ENCODE measurements around the gene SERPINA1.
A peak's percentile ranks its signal among the peaks of the same experiment; 100 is the strongest.
"Not testable (repeated sequence)": the region's sequence is repeated elsewhere in the genome, so short reads cannot be mapped to it uniquely, and the experiment has no call there.

The SERPINA1 gene

DNA sequence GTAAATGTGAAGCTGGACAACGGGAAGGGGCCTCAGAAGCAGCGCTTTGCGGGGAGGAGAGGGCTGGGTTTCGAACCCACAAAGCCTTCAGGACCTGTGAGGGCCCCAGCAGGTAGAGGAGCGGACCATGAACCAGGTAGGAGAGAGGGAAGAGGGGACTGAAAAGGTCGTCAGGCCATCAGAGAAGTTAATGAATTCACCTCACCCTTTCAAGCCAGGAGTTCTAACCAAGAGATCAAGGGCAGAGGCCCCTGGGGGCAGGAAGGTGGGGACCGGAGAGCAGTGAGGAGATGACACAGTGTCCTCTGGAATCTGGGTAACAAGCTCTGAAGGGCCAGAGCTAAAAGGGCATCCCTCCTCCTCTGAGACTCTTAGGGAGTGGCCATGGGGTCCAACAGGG, 19.4 kb downstream of the SERPINA1 start:
- DNase-seq, result no peak

DNA sequence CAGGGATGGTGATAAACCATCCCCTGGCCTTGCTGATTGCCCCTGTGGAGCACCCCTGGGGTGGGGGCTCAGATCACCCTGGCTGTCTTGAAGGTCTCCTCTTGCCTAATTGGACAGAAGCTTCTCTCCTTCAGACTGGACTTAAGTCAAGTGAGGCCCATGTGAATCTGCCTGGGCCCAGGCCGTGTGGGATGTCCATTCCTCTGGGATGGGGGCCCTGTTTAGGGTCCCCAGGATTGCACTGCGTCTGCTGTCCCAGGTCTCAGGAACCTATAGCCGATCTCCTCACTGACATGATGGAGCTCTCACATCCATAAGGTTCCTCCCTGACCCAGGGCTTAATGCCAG, 20.2 kb downstream of the SERPINA1 start:
- no peak for DNase-seq

DNA sequence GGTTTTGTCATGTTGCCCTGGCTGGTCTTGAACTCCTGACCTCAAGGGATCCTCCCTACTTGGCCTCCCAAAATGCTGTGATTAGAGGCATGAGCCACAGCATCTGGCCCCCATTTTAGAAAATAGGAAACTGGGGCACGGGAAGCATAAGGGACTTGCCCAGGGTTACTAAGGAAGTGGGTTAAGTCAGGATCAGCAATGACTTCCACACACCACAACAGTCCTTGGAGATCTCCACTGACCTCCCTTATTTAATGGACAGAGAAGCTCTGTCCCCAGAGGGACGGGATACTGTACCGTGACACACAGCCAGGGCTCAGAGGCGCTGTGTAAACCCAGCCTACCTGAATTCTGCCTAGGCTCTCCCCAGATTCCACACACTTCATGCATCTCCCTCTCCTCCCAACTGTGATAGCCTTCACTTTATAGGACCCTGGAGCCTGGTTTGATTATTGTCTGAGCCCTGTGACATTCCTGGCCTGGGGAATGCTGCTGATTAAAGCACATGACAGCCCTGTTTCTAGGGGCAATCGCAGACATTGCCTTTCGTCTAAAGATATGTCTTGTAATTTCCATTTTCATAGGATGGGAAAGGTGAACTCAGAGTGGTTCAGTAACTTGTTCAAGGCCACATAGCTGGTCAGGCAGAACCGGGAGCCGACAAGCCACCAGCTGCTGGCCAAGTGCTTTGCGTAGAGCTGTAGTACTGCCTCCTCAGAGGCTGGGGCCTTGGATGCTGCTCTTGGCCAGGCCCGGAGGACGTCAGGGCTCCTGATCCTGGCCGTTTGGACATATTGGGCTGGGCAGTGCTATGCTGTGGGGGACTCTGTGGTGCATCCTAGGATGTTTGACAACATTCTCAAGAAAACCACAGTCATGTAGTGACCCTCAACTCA, 20.8 kb downstream of the SERPINA1 start:
- peak; percentile 35 for DNase-seq

DNA sequence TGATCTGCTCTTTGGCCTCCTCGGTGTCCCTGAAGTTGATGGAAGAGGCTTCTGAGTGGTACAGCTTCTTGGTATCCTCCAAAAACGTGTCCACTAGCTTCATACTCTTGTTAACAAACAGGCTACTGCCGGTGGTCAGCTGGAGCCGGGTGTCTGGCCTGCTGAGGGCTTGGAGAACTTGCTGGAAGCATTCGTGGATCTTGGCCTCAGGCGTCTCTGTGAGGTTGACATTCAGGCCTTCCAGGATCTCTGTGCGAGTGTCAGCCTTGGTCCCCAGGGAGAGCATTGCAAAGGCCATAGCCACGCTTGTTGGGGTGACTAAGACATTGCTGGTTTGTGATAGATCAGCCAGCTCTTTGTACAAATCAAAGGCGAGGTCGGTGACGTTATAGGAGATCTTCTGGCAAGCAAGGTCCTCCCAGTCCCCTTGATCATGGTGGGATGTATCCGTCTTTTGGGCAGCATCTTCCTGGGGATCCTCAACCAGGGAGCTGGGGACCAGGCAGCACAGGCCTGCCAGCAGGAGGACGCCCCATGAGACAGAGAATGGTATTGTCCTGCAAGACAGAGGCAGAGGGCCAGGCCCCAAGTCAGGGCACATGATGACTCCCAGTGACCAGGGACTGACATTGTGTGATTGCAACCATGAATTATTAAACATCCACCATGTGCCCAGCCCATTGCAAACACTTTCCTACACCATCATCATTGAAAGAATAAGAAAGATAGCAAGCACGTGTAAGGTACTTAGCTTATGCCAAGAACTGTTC, 22.1 kb downstream of the SERPINA1 start, which contains the start of gene SERPINA2:
TSS of gene SERPINA2 (minus strand) at position 553 of the 770 bp plus-strand sequence.
- DNase-seq, result no peak

DNA sequence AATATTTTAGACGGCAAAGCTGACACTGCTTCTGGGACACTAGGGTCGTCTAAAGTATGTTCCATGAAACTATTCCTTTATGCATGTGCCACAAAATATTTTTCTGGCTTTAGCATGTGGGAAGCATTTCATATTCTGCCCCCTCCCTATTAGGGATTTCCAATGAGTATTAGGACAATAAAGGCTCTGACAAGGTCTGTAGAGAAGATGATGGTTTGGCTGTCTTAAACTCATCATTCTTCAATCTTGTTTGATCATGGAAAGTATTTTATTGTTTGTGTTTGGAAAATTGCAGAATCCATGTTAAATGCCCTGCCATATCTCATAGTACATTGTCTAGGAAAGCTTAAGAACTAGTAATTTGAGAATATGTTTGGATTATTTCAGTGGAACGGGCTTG, 22.8 kb downstream of the SERPINA1 start:
- DNase-seq, result no peak

DNA sequence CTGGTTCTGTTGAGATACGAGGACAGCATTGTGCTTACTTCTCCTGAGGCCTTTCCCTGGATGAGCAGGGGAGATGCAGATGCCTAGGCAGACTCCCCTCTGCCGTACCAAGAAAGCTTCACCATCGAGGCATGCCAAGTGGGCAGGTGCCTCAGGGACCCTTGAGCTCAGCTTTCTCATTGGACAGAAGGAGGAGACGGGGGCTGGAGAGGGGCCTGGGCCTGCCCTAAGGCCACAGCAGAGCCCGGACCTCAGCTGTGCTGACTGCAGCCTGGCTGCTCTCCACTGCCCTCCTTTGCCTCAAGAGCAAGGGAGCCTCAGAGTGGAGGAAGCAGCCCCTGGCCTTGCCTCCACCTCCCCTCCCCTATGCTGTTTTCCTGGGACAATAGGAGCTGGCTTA, 23.4 kb downstream of the SERPINA1 start:
- DNase-seq, result no peak

DNA sequence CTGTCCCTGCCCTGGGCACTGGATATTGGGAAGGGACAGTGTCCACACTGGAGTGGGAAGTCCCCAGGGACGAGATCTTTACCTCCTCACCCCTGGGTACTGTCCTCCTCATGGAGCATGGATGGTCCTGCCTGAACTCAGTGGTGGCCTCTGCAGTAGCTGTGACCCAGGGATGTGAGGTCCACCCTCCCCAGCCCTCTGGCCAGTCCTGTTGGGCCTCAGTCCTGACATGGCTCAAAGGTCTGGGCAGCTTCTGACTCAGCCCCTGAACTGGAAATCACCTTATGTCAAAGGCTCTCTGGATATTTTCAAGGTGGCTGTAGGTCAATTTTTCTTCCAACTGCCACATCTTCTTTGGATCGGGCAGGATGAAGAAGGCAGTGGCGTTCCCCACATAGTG, 24.4 kb downstream of the SERPINA1 start:
- DNase-seq, result no peak

DNA sequence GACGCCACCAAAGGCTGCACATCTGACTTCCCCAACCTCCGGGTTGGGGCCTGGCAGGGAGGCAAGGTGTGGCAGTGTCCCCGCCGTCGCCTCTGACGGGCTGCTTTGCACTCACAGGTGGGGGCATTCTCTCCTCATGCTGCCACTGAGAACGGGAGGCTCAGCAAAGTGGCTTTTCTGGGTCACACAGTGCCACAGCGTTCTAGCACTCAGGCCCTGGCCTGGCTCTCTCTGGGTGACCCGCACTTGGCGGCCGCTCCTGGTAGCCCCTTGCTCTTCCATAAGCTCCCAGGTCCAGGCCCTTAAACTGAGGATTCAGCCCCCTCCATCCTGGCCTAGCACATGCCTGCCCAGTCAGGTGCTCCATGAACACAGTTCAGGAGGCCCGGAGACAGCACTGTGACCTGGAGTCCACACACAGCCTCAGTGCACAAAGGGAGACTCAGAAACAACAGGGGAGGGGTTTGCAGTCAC, 25.2 kb downstream of the SERPINA1 start:
- DNase-seq, result no peak

DNA sequence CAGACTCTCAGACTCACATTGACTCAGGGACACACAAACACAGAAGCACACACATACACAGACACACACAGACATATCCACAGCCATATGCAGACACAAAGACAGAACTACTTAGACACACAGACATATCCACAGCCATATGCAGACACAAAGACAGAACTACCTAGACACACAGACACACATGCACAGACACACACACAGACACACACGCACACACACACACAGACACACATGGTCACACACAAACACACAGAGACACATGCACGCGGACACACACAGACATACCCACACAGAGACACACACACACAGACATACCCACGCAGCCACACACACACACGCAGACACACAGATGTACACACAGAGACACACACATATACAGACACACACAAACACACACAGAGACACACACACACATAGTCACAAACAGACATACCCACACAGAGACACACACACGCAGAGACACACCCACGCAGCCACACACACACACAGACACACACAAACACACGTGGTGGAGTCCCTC, 25.7 kb downstream of the SERPINA1 start:
- DNase-seq, result no peak

DNA sequence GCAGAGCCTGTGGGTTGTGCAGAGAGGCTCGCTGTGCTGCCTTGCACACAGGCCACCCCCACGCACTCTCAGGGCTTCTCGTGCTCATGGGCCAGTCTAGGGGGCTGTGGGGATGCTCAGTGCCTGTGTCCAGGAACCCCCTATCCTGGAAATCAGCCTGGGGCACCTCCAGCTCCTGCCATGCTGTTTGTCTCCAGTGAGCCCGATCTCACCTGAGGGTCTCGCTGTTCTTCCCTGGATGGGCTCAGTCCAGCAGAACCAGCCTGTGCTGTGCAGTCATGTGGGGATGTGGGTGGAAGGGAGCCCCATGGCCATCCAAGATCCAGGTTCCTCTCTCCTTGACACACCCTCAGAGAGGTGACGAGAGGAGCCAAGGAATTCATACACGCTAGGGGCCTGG, 26.7 kb downstream of the SERPINA1 start:
- DNase-seq, result no peak

DNA sequence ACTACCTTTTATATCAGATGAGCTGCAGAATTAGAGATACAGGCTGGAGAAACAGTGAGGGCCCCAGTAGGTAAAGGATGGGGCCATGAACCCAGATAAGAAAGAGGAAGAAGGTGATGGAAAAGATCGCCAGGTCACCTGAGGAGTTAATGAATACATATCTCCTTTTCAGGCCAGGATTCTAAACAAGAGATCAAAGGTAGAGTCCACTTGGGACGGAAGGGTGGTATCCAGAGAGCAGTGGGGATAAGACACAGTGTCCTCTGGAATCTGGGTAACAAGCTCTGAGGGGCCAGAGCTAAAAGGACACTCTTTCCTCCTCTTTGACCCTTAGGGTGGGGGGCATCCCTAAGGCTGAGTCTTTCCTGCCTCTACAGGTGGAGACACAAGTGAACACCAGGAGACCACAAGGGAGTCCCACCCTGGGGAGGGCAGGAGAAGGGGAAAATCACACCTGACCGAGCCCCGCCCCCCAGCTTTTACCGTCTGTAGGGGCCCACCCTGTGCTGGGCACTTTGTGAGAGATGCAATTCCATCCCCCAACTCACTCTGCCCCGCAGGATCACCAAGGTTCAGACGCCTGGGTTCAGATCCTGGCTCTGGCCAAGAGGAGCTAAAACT, 27.3 kb downstream of the SERPINA1 start:
- no peak for DNase-seq

DNA sequence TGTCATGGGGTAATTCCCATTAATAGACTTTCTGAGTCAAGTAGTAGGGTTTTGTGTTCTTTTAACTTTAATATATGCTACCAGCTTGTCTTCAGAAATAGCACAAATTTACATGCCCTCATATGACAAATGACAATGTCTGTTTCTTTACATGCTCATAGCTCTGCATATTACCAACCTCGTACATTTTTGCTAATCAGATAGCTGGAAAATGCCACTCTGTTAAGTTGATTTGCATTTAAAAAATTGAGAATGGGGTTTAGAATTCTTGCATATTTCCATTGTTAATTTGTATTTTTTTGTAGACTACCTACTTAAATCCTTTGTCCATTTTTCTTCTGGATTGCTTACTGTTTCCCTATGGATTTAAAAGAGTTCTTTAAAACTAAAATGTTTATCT, 31.2 kb downstream of the SERPINA1 start:
- DNase-seq, result no peak

DNA sequence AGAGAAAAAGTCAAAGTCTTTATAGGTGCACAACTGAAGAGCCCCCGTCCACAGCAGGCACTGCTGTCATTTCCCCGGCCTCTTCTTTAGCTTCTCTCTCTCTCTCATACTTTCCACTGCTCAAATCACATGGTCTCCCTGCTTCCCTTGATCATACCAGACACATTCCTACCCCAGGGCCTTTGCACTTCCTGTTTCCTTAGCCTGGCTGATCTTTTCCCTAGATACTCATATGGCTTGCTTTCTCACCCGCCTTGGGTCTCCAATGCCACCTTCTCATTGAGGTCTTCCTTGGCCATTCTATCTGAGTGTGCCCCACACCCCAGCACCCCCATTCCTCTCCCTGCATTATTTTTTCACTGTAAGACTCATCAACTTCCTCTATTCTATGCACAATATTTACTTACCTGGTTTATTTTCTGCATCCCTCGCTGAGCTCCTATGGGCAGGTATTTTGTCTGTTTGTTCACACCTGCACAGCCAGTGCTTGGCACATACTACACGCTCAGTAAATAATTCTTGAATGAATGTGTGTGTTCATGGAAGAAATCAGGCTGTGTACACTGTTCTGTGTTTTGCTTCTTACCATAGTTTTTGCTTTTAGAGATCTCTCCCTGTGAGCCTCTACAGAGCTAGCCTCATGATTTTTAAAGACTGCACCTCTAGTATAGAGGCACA, 31.9 kb downstream of the SERPINA1 start:
- DNase-seq, result no peak

DNA sequence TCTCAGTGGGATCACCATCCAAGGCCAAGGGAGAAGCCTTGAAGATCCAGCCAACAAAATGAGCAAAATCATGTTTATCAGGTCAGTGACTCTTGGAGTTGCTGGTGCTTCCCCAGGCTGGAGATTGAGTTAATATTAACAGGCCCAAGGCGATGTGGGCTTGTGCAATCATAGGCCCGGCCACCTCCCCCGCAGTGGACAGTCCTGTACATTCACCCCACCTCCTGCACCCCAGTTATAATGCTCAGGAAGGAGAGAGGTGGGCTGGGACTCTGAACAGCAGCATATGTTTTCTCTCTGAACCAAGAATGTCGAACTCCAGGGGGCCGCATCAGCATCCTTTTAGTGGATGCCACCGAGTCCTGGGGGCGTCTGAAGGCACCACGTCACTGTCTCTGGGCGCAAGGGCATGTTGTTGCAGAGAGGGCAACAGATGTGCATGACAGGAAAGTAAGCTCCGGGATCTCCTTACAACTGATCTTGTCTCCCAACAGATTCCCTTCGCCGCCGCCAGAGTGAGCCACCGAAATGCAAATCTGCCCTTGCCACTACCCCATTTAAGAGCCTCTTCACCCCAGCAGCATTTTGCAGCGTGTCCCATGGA, 33.1 kb downstream of the SERPINA1 start:
- peak; percentile 32 for DNase-seq

DNA sequence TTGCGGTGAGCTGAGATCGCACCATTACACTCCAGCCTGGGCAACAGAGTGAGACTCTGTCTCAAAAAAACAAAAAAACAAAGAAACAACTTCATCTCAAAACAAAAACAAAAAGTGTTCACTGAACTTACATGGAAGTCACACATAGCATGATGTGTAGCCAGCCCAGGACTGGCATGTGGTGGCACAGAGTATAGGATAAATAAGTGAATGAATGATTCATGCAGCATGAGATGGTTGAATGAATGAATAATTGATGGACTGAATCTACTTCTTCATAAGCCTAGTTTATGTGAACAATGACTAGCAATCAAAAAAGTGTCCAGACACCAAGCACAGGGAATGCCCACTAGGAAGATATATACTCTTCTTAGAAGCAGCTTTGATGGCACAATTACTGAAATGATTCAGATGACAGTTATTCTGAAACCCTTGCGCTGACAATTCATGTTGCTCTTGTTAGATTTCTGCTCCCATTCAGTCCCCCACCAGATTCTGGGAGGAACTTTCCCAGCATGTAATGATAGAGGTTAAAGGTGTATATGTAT, 33.7 kb downstream of the SERPINA1 start:
- DNase-seq, result no peak

DNA sequence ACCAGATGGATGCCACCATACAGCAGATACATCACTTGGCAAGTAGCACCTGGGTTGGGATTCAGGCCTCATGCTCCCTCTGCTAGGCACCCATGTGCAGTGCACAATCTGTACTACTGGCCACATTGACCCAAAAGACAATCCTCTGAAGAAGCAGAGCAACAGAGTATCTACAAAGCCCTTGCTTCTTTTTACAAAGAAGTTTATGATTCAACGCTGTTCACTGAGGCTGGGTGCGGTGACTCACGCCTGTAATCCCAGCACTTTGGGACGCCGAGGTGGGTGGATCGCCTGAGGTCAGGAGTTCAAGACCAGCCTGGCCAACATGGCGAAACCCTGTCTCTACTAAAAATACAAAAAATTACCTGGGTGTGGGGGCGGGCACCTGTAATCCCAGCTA, 34.2 kb downstream of the SERPINA1 start:
- DNase-seq, result not testable (repeated sequence)

DNA sequence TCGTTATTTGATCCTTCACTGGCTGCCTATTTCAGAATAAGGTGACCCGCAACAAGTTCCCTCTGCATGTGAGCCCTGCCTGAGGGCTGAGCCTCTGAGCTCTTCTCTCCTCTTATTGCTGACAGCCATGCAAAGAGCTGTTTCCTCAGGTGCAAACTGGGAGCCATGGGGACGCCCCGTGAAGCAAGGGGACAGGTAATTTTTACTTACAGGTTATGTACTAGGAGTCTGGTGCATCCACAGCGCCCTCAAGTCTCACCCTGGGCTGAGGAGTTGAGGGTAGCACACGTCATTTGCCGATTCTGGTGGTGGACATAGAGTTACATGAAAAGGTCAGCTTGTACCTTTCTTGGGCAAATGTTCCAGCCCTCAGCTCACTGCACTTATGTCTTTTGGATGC, 39.1 kb downstream of the SERPINA1 start:
- DNase-seq, result no peak

DNA sequence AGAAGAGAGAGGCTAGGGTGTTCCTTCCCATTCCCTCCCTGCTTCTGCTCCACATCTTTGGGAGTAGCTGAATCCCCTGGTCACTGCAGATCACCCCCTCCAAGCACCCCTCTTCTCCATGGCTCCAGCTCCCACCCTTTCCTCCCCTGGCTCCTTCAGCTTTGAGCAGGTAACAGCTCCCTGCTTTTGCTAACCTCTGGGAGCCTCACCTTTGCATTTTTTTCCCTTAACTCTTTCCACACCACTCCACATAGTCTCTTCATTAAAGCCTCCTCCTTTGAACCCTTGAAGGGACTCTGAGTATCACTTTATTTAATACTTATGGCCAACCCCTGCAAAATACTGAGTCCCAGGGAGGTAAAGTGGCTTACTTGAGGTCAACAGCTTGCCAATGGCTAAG, 39.6 kb downstream of the SERPINA1 start:
- DNase-seq, result no peak

DNA sequence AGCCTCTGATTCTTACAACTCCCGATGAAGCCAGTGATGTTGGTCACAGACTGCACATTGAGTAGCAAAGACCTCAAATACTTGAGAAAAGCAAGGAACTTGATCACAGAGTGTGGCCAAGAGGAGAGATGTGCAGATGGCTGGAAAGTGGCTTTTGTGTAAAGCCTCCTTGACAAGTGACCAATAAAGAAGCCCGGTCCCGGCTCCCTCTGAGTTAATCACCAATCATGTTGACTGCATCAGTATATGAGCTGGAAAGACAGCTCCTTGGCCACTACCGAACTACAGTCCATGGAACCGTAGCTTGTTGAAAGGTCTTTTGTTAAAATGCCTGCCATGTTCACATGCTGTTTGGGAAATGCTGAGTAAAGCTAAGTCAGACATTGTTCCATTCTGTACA, 41.6 kb downstream of the SERPINA1 start:
- no peak for DNase-seq

DNA sequence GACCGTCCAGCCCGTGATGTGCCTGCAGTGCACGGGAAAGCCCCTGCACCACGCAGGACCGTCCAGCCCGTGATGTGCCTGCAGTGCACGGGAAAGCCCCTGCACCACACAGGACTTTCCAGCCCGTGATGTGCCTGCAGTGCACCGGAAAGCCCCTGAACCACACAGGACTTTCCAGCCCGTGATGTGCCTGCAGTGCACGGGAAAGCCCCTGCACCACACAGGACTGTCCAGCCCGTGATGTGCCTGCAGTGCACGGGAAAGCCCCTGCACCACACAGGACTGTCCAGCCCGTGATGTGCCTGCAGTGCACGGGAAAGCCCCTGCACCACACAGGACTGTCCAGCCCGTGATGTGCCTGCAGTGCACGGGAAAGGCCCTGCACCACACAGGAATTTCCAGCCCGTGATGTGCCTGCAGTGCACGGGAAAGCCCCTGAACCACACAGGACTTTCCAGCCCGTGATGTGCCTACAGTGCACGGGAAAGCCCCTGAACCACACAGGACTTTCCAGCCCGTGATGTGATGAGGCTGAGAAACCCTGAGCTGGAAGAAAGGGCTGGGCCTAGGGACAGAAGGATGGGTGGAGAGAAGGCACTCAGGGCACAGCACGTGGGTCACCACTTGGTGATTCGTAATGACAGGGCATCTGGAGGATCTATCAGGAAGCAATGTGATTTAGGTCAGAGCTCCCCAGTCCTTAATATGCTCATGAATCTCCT, 42.2 kb downstream of the SERPINA1 start:
- peak; percentile 54 for DNase-seq

DNA sequence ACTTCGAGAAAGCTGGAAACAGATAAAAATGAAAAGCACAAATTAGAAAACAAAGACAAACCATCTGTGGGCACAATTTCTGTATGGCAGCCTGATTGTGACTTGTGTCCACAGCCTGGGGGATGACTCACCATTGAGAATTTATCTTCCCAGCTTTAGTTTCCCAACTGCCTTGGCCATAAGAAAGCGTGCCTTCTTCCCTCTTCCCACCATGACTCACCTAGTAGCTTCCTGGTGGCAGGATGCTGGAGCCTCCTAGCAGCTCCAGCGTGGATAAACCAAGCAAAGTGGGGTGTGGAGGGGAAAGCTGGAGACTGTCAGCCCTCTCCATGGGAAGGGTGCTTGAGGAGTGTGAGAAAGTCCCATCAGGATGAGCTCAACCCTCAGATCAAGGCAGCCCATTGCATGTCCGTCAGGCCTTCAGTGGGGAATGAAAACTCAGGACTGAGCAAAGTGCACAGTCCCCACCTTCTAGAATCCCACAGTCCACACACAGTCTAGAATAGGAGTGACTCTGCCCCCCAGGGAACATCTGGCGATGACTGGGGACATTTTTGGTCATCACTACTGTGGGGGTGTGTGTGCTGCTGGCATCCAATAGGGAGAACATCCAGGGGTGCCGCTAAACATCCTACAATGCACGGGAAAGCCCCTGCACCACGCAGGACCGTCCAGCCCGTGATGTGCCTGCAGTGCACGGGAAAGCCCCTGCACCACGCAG, 42.9 kb downstream of the SERPINA1 start:
- DNase-seq, result no peak

All from CD4-positive, alpha-beta T cell treated with Interferon gamma for 1 hour (primary cell).